ENCODE data around the gene YPEL2.

YPEL2 gene

DNA sequence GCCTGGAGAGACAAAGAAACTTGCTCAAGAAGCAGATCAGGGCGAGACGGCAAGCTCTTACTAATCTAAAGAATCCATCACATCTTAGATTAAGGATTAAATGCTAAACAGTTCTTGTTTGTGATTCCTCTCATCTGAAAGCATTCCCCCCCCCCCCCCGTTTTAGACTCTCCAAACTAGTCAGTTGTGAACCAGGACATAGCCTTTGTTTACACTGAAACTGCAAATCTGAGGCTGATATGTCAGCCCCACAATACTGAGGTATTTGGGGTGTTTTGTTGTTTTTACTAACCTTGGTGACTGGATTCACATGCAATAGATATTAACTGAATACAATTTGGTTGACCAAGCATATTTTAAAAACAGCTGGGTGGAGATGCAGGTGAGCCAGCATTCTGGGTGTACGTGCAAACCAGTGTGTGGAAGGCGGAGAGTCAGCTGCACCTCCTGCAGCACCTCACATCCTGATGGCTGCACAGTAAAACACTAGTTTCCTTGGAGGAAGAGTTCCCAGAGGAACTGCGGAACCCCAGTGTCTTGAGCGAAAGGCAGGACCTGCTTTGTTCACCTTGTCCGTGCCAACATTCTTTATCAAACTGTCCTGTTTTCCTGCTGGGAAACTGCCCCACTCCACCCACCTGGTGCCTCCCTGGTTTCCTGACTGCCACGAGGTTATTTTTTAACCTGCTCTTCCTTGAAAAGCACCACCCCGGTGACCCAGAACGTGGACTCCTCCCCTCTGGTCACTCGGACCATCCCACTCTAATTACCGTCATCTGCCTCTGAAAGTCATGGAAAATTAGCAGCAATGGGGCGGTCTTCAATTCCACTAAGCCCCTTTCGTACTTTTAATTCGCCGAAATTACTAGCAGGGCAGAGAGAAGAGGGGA lies 1.2 kb upstream of the YPEL2 start:
- no peak for DNase-seq

DNA sequence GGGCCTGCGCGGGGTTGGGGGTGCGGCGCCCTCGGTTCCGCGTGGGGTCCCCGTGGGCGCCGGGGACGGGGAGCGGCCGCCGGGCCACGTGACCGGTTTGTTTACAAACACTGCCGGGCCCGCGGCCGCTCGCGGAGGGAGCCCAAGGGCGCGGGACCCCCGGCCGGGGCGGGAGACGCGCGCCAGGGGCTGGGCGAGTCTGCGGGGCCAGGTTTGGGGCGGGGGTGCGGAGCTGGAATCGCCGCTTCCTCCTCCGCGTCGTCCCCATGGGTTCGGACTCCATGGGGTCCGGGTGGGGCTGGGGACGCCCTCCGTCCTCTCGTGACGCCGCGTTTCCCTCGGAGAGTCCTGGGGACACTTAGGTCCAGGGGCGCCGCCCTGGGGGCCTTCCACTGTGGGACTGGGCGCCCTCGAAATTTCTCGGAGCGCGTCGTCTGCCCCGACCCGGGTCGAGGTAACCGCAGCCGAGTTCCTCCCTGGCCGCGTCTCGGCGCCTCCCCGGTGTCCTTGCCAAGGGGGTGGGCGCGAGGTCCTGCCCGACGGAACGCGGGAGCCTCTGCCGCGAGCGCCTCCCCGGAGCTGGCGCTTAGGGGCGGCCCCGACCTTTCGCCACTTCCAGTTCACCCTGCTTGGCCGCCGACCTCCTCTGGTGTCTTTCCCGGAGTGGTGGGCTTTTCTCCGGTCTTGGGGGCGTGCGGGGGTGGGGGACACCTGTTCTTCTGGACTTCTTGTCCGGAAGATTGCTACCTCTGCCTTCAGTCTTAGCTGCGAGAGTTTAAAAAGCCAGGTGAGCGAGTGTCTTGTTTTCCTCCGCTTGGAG lies 684 bp downstream of the YPEL2 start:
- DNase-seq = peak; percentile 1

GRCh38 chr17:59332749-59333377 lies 1.4 kb downstream of the YPEL2 start:
- peak; percentile 10 for DNase-seq

GRCh38 chr17:59333836-59334235 lies 2.4 kb downstream of the YPEL2 start:
- DNase-seq = no peak

- no peak for DNase-seq
Observed at GRCh38 chr17:59335685-59336084, 4.2 kb downstream of the YPEL2 start.

DNA sequence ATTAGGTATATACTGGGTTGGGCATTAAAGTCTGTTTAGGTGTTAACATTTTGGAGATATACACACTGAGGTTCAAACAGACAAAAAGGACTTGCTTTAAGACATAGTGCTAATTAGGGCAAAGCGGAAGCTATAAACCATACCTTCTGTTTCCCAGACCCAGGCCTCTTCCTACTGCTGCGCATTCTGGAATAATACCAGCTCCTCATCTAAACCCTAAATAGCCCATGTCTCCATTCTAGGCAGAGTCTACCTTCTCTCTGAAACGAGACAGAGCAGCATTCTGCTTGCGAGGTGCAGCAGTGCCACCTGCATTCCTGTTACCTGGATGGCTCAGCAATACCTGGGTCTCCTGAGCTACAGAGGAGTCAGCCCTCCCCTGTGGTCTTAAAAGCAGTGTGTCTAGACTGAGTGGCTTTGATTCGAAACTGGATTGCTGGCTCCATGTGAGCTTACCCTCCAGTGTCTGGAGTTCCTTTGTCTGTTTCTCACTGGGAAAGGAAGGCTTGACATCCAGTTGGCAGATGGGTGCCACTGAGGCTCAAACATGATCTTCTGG lies 6.4 kb downstream of the YPEL2 start:
- DNase-seq = no peak

- DNase-seq = no peak
Observed at GRCh38 chr17:59338498-59338897, 7.0 kb downstream of the YPEL2 start.

- DNase-seq = no peak
Observed at GRCh38 chr17:59341922-59342321, 10.5 kb downstream of the YPEL2 start.

DNA sequence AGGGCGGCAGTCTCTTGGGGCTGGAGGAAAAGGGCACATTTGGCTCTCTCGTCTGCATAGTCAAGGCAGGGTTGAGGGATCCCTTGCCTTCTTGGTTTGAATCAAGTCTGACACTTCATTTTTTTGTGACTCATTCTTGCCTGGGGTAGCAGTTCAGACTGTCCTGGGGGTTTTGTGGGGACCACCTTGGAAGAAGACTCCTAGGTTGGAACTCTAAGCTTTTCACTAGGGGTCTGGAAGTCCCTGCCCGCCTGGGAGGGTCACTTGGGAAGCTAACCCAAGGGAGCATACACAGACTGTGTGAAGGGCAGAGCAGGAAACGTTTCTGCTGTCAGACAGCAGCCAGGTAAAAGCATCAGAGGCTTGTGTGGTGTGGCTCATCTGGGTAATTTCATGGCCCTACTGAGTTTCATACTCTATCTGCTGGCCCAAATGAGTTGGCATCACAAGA lies 11.3 kb downstream of the YPEL2 start:
- DNase-seq = no peak

- no peak for DNase-seq
Observed at GRCh38 chr17:59345476-59345875, 14.0 kb downstream of the YPEL2 start.

- no peak for DNase-seq
Observed at GRCh38 chr17:59346341-59346740, 14.9 kb downstream of the YPEL2 start.

DNA sequence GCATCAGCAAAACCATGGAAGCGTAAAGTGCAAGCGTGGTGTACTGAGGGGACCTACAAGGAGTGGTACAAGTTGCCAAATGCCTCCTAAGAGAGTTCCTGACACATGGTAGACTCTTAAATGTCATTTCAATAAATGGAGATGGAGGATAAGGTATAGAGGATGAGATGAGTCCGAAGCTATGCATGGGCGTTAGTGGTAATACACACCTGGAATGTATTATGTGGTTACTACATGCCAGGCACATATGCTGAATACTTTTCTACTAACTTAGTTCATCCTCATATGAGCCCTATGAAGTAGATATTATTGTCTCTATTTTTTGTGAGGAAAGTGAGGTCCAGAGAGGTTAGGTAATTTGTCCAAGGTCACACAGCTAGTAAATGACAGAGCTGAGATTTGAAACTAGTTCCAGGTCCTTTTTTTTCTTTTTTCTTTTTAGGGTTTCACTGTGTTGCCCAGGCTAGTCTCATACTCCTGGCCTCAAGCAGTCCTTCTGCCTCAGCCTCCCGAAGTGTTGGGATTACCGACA lies 15.5 kb downstream of the YPEL2 start:
- no peak for DNase-seq

DNA sequence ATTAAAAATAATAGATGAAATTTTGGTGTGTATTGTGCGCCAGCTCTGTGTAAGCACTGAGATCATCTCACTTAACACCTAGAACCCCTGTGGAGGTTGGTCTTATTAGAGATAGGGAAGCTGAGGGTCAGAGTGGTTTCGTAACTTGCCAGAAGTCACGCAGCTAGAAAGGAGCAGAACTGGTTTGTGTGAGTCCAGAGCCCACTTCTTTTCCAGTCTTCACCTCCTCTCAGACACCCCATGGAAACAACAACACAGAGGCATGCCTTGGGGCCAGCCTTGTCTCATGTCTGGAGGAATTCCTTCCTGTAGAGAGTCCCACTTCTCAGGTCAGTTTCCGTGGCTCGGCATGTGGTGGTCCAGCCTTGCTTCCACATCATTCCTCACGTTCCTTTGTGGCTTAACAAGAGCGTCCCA lies 16.5 kb downstream of the YPEL2 start:
- no peak for DNase-seq

- DNase-seq = no peak
Observed at GRCh38 chr17:59349178-59349577, 17.7 kb downstream of the YPEL2 start.

DNA sequence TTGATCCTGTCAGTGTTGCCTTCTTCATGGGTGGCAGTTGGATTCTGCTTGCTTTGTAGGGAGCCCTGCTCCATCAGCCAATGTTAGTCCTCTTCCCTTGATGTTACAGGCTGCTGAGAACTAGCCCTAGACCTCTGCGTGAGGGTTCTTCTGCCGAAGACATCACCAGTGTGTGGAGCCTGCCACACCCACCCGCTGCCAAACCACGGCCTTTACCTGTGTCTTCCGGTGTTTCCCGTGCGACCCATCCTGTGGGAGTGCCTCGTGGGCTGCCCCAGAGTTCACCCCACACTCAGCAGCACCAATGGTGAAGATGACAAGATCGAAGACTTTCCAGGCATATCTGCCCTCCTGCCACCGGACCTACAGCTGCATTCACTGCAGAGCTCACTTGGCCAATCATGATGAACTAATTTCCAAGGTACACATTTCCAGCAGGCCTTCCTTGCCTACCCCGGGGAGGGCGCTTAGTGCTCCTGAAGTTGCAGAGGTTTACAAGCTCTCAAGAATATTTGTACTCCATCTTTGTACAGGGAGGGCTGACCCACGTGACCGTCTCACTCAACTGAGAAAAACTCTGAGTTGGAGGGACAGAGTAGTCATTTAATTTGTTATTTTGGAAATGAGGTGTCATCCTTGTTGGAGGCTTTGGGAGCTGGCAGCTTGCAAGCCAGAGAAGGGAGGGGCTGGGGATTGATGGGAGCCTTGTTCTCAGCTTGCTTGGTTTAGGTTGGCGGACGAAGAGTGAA lies 21.8 kb downstream of the YPEL2 start:
- no peak for DNase-seq

DNA sequence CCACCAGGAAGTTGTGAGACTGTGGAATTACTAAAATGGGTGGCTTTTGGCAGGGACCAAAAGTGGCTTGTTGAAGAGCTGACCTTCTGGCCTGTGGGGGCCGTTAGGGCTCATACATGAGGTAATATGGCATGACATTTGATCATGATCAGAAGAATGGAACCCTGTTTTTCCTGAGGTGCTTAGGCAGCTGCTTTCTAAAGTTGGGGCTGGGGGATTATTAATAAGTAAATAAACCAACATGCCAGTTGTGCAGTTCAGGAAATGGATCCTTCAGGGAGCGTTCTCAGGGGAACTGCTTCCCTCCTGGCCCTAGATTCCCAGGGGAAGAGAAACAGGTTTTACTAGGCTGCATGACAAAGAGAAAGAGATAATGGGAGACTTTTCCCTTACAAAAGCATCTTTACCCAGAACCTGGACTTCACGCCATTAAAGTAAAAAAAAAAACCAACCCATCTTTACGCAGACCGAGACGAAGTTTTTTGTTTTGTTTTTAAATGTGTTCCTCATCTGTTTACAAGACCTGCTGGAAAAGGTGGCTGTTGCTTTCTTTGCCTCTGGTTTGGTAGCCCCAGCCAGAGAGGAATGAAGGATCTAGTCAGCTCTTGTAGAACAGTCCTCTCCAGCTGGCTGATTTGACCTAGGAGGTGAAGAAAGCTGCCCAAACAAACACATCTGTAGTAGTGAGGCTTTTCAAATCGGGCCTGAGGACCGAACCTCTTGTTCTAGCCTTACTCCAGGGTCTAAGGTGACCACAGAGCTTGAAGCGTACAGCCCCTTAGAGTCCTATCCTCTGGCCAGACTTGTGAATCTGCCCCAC lies 22.7 kb downstream of the YPEL2 start:
- DNase-seq = no peak

DNA sequence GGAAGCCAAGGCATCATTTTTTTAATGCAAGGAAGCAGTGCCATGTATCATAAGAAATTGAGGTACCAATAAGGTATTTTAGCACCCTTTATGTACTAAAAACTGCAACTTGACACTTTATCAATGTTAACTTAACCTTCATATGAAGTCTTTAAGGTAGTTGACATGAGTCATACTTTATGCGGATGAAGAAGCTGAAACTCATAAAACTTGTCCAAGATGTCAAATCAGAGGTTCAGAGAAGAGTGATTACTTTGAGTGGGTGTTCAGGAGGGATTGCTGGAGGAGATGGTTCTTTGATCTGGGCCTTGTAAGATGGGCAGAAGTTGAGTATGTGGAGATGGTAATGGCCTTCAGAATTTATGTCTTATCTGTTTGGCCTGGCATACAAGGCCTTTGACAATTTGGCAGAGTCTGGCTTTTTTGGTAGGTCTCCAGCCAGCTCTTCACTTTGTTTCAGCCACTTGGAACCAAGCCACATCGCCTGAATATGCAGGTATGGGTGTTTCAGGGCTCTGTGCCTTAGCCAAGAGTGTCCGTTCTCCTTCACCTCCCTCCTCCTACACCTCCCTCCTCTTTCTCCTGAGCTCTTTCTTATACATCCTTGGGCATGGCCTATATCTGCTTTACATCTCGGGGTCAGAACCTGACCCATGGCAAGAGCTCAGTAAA lies 23.7 kb downstream of the YPEL2 start:
- DNase-seq = no peak

DNA sequence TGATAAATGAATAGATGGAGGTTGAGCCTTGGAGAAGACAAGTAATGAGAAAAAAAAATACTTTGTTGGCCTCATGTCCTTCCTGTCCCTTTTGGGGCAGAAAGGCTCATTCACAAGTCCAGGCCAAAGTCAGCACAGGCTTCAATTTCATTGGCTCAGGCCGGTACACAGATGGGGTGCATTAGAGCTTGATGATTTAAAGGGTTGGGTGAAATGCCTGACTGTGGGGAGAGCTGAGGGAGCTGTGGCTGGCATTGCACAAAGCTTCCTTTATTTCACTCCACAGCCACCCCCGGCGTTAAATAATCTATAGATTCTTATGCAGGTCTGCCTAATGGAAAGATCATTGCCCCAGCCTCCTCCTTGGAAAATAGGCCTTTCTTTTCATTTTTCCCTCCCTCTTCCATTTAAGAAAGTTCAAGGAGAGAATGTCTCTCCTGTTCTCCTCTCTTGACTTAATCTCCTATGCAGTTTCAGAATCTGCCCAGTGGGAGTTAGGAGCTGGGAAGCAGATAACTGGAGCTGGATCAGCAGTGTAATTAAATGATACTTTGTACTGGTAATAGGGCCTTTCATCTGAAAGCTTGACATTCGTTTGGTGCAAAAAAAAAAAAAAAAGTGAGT lies 24.4 kb downstream of the YPEL2 start:
- DNase-seq = no peak

GRCh38 chr17:59356543-59357218 lies 25.2 kb downstream of the YPEL2 start:
- no peak for DNase-seq

Data from HCEC 1CT (cell line).